ENCODE measurements around the gene NAP1L4.

DNA sequence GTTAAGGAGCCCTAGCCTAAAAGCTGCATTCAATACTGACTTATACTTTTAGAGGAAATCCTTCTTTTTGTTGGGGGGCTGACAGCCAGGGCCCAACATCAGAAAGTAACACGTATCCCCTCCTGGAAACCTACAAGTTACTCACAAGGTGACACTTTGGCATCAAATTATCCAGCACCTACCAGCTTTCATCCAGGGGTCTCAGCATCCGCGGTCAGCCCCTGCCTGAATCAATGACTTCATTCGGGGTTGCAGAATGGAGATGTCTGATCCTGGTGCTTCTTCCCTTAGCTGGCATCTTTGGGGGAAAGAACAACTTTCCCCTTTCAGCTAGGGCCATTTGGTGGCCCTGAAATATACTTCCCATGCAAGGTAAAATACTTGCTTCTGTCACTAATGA lies 5.3 kb upstream of the NAP1L4 start:
- TF ChIP-seq, protein P1, sequence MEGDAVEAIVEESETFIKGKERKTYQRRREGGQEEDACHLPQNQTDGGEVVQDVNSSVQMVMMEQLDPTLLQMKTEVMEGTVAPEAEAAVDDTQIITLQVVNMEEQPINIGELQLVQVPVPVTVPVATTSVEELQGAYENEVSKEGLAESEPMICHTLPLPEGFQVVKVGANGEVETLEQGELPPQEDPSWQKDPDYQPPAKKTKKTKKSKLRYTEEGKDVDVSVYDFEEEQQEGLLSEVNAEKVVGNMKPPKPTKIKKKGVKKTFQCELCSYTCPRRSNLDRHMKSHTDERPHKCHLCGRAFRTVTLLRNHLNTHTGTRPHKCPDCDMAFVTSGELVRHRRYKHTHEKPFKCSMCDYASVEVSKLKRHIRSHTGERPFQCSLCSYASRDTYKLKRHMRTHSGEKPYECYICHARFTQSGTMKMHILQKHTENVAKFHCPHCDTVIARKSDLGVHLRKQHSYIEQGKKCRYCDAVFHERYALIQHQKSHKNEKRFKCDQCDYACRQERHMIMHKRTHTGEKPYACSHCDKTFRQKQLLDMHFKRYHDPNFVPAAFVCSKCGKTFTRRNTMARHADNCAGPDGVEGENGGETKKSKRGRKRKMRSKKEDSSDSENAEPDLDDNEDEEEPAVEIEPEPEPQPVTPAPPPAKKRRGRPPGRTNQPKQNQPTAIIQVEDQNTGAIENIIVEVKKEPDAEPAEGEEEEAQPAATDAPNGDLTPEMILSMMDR (conservative IDR thresholded peaks at IDR 0.05; ENCODE audit: low read length) = no peak
- no peak for TF ChIP-seq EZH2phosphoT487 (IDR thresholded peaks at IDR 0.05; ENCODE audit: borderline replicate concordance)
